T-helper 9 cell (primary cell): ENCODE data around the gene TBC1D3E.
"Not testable (repeated sequence)": the region's sequence is repeated elsewhere in the genome, so short reads cannot be mapped to it uniquely, and the experiment has no call there.

Experiments
- DNase-seq: peaks from one replicate; pipeline ENCODE4 v3.0.0-alpha.2; 2020
- total RNA-seq, 2 donors: gene quantifications; one replicate each; lab custom pipeline; 2026; lab: John Stamatoyannopoulos, UW

Gene TBC1D3E
- 0 reads per million in 2 donors for total RNA-seq

GRCh38 chr17:38127651-38128050, at the start of gene TBC1D3E:
Gene TBC1D3E, plus strand, starts transcription at chr17:38127951. Its CDS starts 1,545 bp downstream, at chr17:38129496.
- not testable (repeated sequence) for DNase-seq

- not testable (repeated sequence) for DNase-seq
These were observed 40.4 kb upstream of the TBC1D3E start for GRCh38 chr17:38087344-38087743.

GRCh38 chr17:38088120-38088519, 39.6 kb upstream of the TBC1D3E start:
- not testable (repeated sequence) for DNase-seq

GRCh38 chr17:38094059-38094694, 33.6 kb upstream of the TBC1D3E start:
- DNase-seq = not testable (repeated sequence)

- DNase-seq = not testable (repeated sequence)
These were observed 28.5 kb upstream of the TBC1D3E start for GRCh38 chr17:38099262-38099661.

- not testable (repeated sequence) for DNase-seq
These were observed 7.9 kb upstream of the TBC1D3E start for GRCh38 chr17:38119829-38120228.

GRCh38 chr17:38134860-38135259, 7.1 kb downstream of the TBC1D3E start:
- not testable (repeated sequence) for DNase-seq
